HUES6 (cell line): ENCODE results near the gene LTA.

ENCODE experiments used
- H3K27ac ChIP-seq: 2 replicates; pipeline ENCODE4 v1.7.0; 2013; ENCODE audit warnings: low read depth, mild to moderate bottlenecking, low read length, inconsistent platforms
- H3K27me3 ChIP-seq: 2 replicates; pipeline ENCODE4 v1.6.1; 2013; ENCODE audit warnings: low read length; ENCODE audit not compliant: control insufficient read depth, insufficient read depth
- H3K36me3 ChIP-seq: 2 replicates; pipeline ENCODE4 v1.6.1; 2013; ENCODE audit warnings: low read length; ENCODE audit not compliant: control insufficient read depth, insufficient read depth
- H3K4me1 ChIP-seq: 2 replicates; pipeline ENCODE4 v1.6.1; 2013; ENCODE audit warnings: low read length; ENCODE audit not compliant: control insufficient read depth, insufficient read depth
- H3K4me3 ChIP-seq: 2 replicates; pipeline ENCODE4 v1.5.1; 2013; ENCODE audit warnings: low read depth, low read length
- H3K9ac ChIP-seq: one replicate; pipeline ENCODE4 v1.6.1; 2013; ENCODE audit warnings: mild to moderate bottlenecking, low read length
- H3K9me3 ChIP-seq: 2 replicates; pipeline ENCODE4 v1.6.1; 2013; ENCODE audit warnings: low read depth, low read length; ENCODE audit not compliant: control insufficient read depth, insufficient read depth

The LTA gene, protein sequence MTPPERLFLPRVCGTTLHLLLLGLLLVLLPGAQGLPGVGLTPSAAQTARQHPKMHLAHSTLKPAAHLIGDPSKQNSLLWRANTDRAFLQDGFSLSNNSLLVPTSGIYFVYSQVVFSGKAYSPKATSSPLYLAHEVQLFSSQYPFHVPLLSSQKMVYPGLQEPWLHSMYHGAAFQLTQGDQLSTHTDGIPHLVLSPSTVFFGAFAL

DNA sequence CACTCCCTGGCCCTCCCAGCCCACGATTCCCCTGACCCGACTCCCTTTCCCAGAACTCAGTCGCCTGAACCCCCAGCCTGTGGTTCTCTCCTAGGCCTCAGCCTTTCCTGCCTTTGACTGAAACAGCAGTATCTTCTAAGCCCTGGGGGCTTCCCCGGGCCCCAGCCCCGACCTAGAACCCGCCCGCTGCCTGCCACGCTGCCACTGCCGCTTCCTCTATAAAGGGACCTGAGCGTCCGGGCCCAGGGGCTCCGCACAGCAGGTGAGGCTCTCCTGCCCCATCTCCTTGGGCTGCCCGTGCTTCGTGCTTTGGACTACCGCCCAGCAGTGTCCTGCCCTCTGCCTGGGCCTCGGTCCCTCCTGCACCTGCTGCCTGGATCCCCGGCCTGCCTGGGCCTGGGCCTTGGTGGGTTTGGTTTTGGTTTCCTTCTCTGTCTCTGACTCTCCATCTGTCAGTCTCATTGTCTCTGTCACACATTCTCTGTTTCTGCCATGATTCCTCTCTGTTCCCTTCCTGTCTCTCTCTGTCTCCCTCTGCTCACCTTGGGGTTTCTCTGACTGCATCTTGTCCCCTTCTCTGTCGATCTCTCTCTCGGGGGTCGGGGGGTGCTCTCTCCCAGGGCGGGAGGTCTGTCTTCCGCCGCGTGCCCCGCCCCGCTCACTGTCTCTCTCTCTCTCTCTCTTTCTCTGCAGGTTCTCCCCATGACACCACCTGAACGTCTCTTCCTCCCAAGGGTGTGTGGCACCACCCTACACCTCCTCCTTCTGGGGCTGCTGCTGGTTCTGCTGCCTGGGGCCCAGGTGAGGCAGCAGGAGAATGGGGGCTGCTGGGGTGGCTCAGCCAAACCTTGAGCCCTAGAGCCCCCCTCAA, at the start of gene LTA:
Gene LTA, plus strand, starts transcription at position 249 of the 871 bp plus-strand sequence. Its CDS starts 454 bp downstream, at position 703.
- no peak within 1 kb of the TSS for H3K4me3 ChIP-seq
- H3K27ac ChIP-seq: no peak within 1 kb of the TSS
- H3K27me3 ChIP-seq: peaks cover 11% of the 10 kb centered on the region; the same call in 1 of the 2 replicates
- H3K4me1 ChIP-seq: peaks cover 18% of the 10 kb centered on the region
- H3K36me3 ChIP-seq: no peaks in the 10 kb centered on the region
- H3K9me3 ChIP-seq: no peaks in the 10 kb centered on the region
- no peak within 1 kb of the TSS for H3K9ac ChIP-seq

DNA sequence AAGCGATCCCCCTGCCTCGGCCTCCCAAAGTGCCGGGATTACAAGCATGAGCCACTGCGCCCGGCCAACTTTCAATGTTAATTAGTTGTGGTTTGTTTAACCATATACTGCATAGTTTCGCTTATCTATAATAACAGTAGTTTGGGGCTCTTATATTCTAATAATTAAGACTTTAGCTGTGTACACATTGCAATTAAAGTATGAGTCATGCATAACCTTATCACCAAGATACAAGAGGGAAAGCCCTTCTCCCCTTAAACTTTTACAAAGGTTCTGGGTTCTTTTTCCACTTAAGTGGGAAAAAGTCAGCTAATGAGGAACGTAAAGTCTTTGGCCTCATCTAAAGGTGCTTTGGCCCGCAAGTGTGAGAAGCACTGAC, 46.5 kb upstream of the LTA start:
- H3K27me3 ChIP-seq: no peaks in the 10 kb centered on the region
- H3K9ac ChIP-seq: no peak overlapping the region
- peaks cover 12% of the 10 kb centered on the region for H3K36me3 ChIP-seq
- H3K4me3 ChIP-seq: no peak overlapping the region
- H3K4me1 ChIP-seq: peaks cover 7% of the 10 kb centered on the region
- no peaks in the 10 kb centered on the region for H3K9me3 ChIP-seq
- H3K27ac ChIP-seq: no peak overlapping the region

DNA sequence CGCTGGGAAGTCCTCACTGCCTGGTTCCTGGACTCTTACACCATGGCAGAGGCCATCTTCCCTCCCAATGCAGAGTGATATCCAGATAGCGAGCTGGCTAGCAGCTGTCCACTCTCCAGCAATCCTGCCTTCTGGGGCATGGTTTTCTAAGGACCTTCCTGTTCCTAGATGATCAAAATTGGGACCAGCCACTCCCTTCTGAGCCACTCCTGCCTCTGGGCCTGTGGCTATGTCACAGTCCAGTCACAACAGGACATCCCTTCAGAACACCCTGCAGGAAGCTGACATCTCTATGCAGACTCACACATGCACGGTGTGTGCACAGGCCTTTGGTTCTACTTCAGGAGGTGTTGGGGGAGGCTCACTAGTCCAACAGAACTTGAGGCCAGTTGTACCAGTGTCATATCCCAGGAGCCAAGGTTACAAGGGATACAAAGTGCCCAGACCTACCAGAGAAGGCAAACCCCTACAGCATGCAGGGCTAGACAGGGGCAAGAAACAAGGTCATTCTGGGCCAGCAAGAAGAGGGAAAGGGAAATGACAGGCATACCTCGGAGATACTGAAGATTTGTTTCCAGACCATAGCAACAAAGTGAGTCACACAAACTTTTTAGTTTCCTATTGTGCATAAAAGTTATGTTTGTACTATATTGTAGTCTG, 46.0 kb upstream of the LTA start:
- H3K27ac ChIP-seq: no peak overlapping the region

DNA sequence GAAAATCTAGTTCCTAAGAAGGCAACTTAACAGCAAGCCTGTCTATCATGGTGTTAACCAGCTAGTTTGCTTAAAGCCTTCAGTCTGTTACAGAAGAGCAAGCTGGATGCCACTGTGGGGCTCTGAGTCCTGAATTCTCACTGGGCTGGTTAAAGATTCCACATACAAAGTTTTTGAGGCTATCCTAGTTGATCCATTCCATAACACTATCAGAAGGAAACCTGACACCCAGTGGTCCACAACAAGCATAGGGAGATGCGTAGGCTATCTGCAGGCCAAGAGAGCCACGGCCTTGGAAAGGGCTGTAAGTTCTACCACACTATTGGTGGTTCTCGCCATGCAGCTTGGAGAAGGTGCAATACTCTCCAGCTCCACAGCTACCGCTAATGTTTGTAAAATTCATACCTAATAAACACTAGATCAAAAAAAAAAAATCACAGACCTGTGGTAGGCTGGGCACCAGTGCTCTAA, 43.7 kb upstream of the LTA start:
- Histone ChIP-seq H3K4me3 (no peak overlapping the region), H3K27me3 (no peaks in the 10 kb centered on the region), H3K9ac (peak overlapping the region; percentile 4), H3K4me1 (peaks cover 7% of the 10 kb centered on the region), H3K36me3 (peaks cover 40% of the 10 kb centered on the region), H3K9me3 (no peaks in the 10 kb centered on the region), H3K27ac (no peak overlapping the region)

More for the DNA sequence above, 46.0 kb upstream of the LTA start:
- H3K27me3 ChIP-seq: no peaks in the 10 kb centered on the region
- no peak overlapping the region for H3K4me3 ChIP-seq
- peaks cover 17% of the 10 kb centered on the region for H3K36me3 ChIP-seq
- H3K4me1 ChIP-seq: peaks cover 7% of the 10 kb centered on the region
- H3K9ac ChIP-seq: no peak overlapping the region
- H3K9me3 ChIP-seq: no peaks in the 10 kb centered on the region

GRCh38 chr6:31528821-31529328, 43.2 kb upstream of the LTA start, which contains the start of gene MCCD1:
MCCD1 (plus strand) TSS chr6:31528962; CDS start chr6:31529015, 53 bp downstream.
- H3K9ac ChIP-seq: peak within 1 kb of the TSS; percentile 41
- no peak within 1 kb of the TSS for H3K4me3 ChIP-seq
- H3K36me3 ChIP-seq: peaks cover 45% of the 10 kb centered on the region
- peaks cover 7% of the 10 kb centered on the region for H3K4me1 ChIP-seq
- H3K27me3 ChIP-seq: no peaks in the 10 kb centered on the region
- no peaks in the 10 kb centered on the region for H3K9me3 ChIP-seq
- no peak within 1 kb of the TSS for H3K27ac ChIP-seq

DNA sequence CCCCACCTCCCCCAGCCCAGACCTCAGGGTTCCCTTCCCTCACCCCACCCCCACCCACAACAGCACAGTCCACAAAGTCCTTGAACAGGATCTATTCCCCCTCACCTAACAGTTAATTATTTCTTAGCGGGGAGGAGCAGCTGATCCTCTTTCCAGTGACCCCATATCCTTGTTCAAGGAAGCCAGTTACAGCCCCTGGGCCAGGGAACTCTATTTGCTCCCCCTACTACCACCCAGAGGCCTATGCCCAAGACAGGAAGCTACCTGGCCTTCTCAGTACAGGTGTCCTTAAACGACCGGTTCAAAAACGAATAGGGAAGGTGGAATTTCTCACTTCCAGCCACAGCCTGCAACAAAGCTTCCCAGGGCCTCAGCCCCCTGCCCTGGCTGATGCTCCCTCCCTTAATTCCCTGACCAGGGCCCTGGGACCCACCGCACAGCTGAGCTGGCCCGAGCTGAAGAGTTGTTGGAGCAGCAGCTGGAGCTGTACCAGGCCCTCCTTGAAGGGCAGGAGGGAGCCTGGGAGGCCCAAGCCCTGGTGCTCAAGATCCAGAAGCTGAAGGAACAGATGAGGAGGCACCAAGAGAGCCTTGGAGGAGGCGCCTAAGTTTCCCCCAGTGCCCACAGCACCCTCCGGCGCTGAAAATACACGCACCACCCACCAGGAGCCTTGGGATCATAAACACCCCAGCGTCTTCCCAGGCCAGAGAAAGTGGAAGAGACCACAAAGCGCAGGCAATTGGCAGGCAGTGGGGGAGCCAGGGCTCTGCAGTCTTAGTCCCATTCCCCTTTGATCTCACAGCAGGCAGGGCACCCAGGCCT, 42.5 kb upstream of the LTA start:
- H3K4me3 ChIP-seq: no peak overlapping the region
- H3K27ac ChIP-seq: no peak overlapping the region
- no peaks in the 10 kb centered on the region for H3K27me3 ChIP-seq
- H3K9me3 ChIP-seq: no peaks in the 10 kb centered on the region
- H3K36me3 ChIP-seq: peaks cover 52% of the 10 kb centered on the region
- no peak overlapping the region for H3K9ac ChIP-seq
- H3K4me1 ChIP-seq: peaks cover 7% of the 10 kb centered on the region

- H3K4me3 ChIP-seq: no peak overlapping the region
- H3K36me3 ChIP-seq: peaks cover 63% of the 10 kb centered on the region
- no peaks in the 10 kb centered on the region for H3K9me3 ChIP-seq
- H3K27me3 ChIP-seq: no peaks in the 10 kb centered on the region
- no peak overlapping the region for H3K27ac ChIP-seq
- peaks cover 7% of the 10 kb centered on the region for H3K4me1 ChIP-seq
- H3K9ac ChIP-seq: no peak overlapping the region
Measured at GRCh38 chr6:31530659-31531058, 41.4 kb upstream of the LTA start.

DNA sequence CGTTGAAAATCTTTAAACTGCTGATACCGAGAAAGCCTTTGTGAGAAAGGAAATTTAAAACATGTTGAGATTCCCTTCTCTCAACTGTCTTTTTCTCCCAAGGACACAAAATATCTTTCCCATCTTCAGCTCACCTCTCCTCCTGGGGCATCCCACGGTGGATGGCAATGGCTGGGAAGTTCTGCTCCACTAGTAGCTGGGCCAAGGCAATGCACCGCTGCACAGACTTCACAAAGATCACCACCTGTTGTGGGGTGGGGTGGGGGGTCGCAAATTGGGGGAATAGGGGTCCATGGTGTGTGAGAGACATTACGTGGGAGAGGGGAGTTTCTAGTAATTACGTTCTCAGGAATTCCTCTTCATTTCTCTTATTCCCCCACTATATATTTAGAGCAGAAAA, 40.9 kb upstream of the LTA start:
- H3K36me3 ChIP-seq: peaks cover 68% of the 10 kb centered on the region
- H3K9me3 ChIP-seq: no peaks in the 10 kb centered on the region
- H3K27me3 ChIP-seq: no peaks in the 10 kb centered on the region
- H3K9ac ChIP-seq: no peak overlapping the region
- no peak overlapping the region for H3K4me3 ChIP-seq
- H3K27ac ChIP-seq: no peak overlapping the region
- peaks cover 7% of the 10 kb centered on the region for H3K4me1 ChIP-seq

GRCh38 chr6:31531771-31532643, 40.1 kb upstream of the LTA start:
- H3K36me3 ChIP-seq: peaks cover 76% of the 10 kb centered on the region
- peaks cover 7% of the 10 kb centered on the region for H3K4me1 ChIP-seq
- no peak overlapping the region for H3K27ac ChIP-seq

More at GRCh38 chr6:31531771-31532643, 40.1 kb upstream of the LTA start:
- H3K27me3 ChIP-seq: no peaks in the 10 kb centered on the region
- H3K4me3 ChIP-seq: no peak overlapping the region
- H3K9me3 ChIP-seq: no peaks in the 10 kb centered on the region
- no peak overlapping the region for H3K9ac ChIP-seq
